K562 (cell line): ENCODE data around the gene OPA3. TPM values are rescaled to one million over a fixed set of nuclear protein-coding genes. Genes with fewer than 3 reads are reported as not detected.

Experiments
- ATAC-seq: fragments of 200-7000 bp; cut with Tn5 transposase; 3 replicates; pipeline ENCODE4 v1.9.1; 2020; ENCODE audit warnings: moderate library complexity
- BruUV-seq: library from RNA; stranded (reverse); fragments of 400-500 nt; replicated peaks from 2 replicates; lab custom pipeline; 2021; lab: Mats Ljungman, UMichigan
- CTCF ChIA-PET: fragments of 300-600 bp; formaldehyde crosslinking; extraction: SDS; loops from one replicate; lab custom pipeline; 2021; ENCODE audit warnings: low intra/inter-chr PET ratio; lab: Yijun Ruan, JAX
- POLR2A ChIA-PET: fragments of 300-600, 350-650 bp; sonication (Branson Sonifier 250); formaldehyde crosslinking; extraction: SDS; loops from one replicate; lab custom pipeline; 2021; ENCODE audit warnings: antibody characterized with exemption, inconsistent platforms; lab: Yijun Ruan, JAX
- DNase-seq, 4 experiments: peaks; one replicate each; pipeline versions ENCODE4 v3.0.0 to v3.0.0-alpha.2; 2011 to 2018; ENCODE audit warnings: low spot score in 3 of 4, mixed read lengths in 3 of 4; ENCODE audit errors: extremely low read depth in 1 of 4
- FAIRE-seq: peaks from 2 replicates; lab custom pipeline; 2011; peaks lifted over from hg19 to GRCh38; lab: Jason Lieb, UNC
- H2AFZ ChIP-seq: 2 replicates; pipeline ENCODE4 v1.6.0; 2011; ENCODE audit warnings: low read depth, low read length, control low read depth, inconsistent platforms
- H3K27ac ChIP-seq: fragments of 200-600 bp; 3 replicates; pipeline ENCODE4 v1.8.0; 2011; ENCODE audit warnings: low read depth, mild to moderate bottlenecking, control low read depth, inconsistent platforms, low read length, moderate library complexity, mixed read lengths; ENCODE audit errors: extremely low read depth
- H3K27me3 ChIP-seq, 2 experiments: fragments of 300-600 bp in 1 of 2; 2 replicates in 1 of 2; 3 replicates in 1 of 2; pipeline versions ENCODE4 v1.6.0 to v1.8.0; 2011; ENCODE audit warnings: inconsistent platforms in 2 of 2, low read length in 2 of 2, mild to moderate bottlenecking in 1 of 2, mixed read lengths in 1 of 2, moderate library complexity in 1 of 2; ENCODE audit not compliant: control insufficient read depth in 2 of 2, insufficient read depth in 2 of 2
- H3K36me3 ChIP-seq: fragments of 300-600 bp; 3 replicates; pipeline ENCODE4 v1.8.0; 2011; ENCODE audit warnings: mild to moderate bottlenecking, low read length, inconsistent platforms; ENCODE audit not compliant: control insufficient read depth, insufficient read depth
- H3K4me1 ChIP-seq, 2 experiments: fragments of 200-600 bp in 1 of 2; replicated peaks in 1 of 2; 2 replicates in 1 of 2; 3 replicates in 1 of 2; pipeline versions ENCODE4 v1.5.1 to v1.8.0; 2011; ENCODE audit warnings: inconsistent platforms in 2 of 2, low read length in 2 of 2, mild to moderate bottlenecking in 1 of 2, mixed read lengths in 1 of 2, moderate library complexity in 1 of 2; ENCODE audit not compliant: control insufficient read depth in 2 of 2, insufficient read depth in 2 of 2
- H3K4me2 ChIP-seq: 2 replicates; pipeline ENCODE4 v1.6.1; 2011; ENCODE audit warnings: low read length, control low read depth, inconsistent platforms, mixed read lengths; ENCODE audit not compliant: insufficient read depth
- H3K4me3 ChIP-seq: fragments of 200-600 bp; sonication (generic), shearing (Covaris generic); 2 replicates; pipeline ENCODE4 v1.5.1; 2016; ENCODE audit warnings: control low read depth, inconsistent platforms
- H3K79me2 ChIP-seq: fragments of 200-600 bp; 3 replicates; pipeline ENCODE4 v1.8.0; 2011; ENCODE audit warnings: low read length, inconsistent platforms; ENCODE audit not compliant: control insufficient read depth, insufficient read depth
- H3K9ac ChIP-seq, 2 experiments: 2 replicates each; pipeline versions ENCODE4 v1.6.0 to v1.6.1; 2011; ENCODE audit warnings: low read depth in 2 of 2, low read length in 2 of 2, control low read depth in 1 of 2, inconsistent platforms in 1 of 2, mild to moderate bottlenecking in 1 of 2, mixed read lengths in 1 of 2; ENCODE audit not compliant: insufficient read depth in 1 of 2
- H3K9me1 ChIP-seq: one replicate; pipeline ENCODE4 v1.6.0; 2011; ENCODE audit warnings: inconsistent platforms, mild to moderate bottlenecking, low read length, moderate library complexity; ENCODE audit not compliant: control insufficient read depth, insufficient read depth
- H3K9me3 ChIP-seq: replicated peaks from 2 replicates; pipeline ENCODE4 v1.5.1; 2011; ENCODE audit warnings: low read depth, low read length, inconsistent platforms; ENCODE audit not compliant: control insufficient read depth, insufficient read depth
- H4K20me1 ChIP-seq: replicated peaks from 2 replicates; pipeline ENCODE4 v1.6.1; 2011; ENCODE audit warnings: low read length, inconsistent platforms, mixed read lengths; ENCODE audit not compliant: control insufficient read depth, insufficient read depth
- BHLHE40 ChIP-seq: IDR thresholded peaks from 2 replicates; pipeline ENCODE4 v1.6.1; 2011; ENCODE audit warnings: low read length, improper control_type of control experiment
- CHCHD3 ChIP-seq: fragments of 250-450 bp; sonication (Bioruptor Pico); IDR thresholded peaks from 2 replicates; pipeline ENCODE4 v2.1.2; 2022; ENCODE audit warnings: mild to moderate bottlenecking
- CHD2 ChIP-seq: IDR thresholded peaks from 2 replicates; pipeline ENCODE4 v1.6.1; 2011; ENCODE audit warnings: low read depth, low read length
- CSDE1 ChIP-seq, 2 experiments: fragments of 450-650 bp; IDR thresholded peaks; 2 replicates each; pipeline ENCODE4 v1.6.1; 2016; ENCODE audit warnings: mild to moderate bottlenecking in 1 of 2
- DACH1 ChIP-seq: fragments of 450-650 bp; IDR thresholded peaks from 2 replicates; pipeline ENCODE4 v1.6.1; 2018; ENCODE audit not compliant: partially characterized antibody
- ESRRB ChIP-seq: fragments of 250-450 bp; sonication (Bioruptor Pico); IDR thresholded peaks from 2 replicates; pipeline ENCODE4 v1.5.0; 2020; ENCODE audit warnings: mild to moderate bottlenecking, moderate library complexity, borderline replicate concordance
- FOXK1 ChIP-seq: sonication (generic); formaldehyde crosslinking; IDR thresholded peaks from 2 replicates; pipeline ENCODE4 v1.8.0; 2022; ENCODE audit warnings: missing genetic modification reagents, mild to moderate bottlenecking, borderline replicate concordance
- ILF3 ChIP-seq: fragments of 450-650 bp; IDR thresholded peaks from 2 replicates; pipeline ENCODE4 v1.6.1; 2018; ENCODE audit warnings: antibody characterized with exemption, mild to moderate bottlenecking, moderate library complexity, borderline replicate concordance
- KDM4B ChIP-seq, 2 experiments: fragments of 450-650 bp in 1 of 2; sonication (generic) in 1 of 2; IDR thresholded peaks; 2 replicates each; pipeline ENCODE4 v1.6.1; 2016 to 2017; ENCODE audit warnings: borderline replicate concordance in 2 of 2, antibody characterized with exemption in 1 of 2, low read depth in 1 of 2, mild to moderate bottlenecking in 1 of 2
- KDM5B ChIP-seq: fragments of 200-600 bp; sonication (generic); IDR thresholded peaks from 2 replicates; pipeline ENCODE4 v1.6.1; 2012; ENCODE audit warnings: low read depth, mild to moderate bottlenecking, moderate library complexity, low read length, control low read depth, inconsistent platforms; ENCODE audit not compliant: insufficient replicate concordance
- MCM5 ChIP-seq: fragments of 450-650 bp; IDR thresholded peaks from 2 replicates; pipeline ENCODE4 v1.6.1; 2016; ENCODE audit warnings: low read depth
- PCBP1 ChIP-seq: fragments of 200-400 bp; formaldehyde crosslinking; IDR thresholded peaks from 2 replicates; pipeline ENCODE4 v1.6.1; 2018; ENCODE audit warnings: mild to moderate bottlenecking, low read depth, low read length; ENCODE audit not compliant: poor library complexity, severe bottlenecking
- POLR2G ChIP-seq: fragments of 200-400 bp; formaldehyde crosslinking; IDR thresholded peaks from 2 replicates; pipeline ENCODE4 v1.6.1; 2017; ENCODE audit warnings: low read depth, mild to moderate bottlenecking, antibody characterized with exemption, low read length, moderate library complexity
- RBFOX2 ChIP-seq: fragments of 200-400 bp; formaldehyde crosslinking; IDR thresholded peaks from 2 replicates; pipeline ENCODE4 v1.6.1; 2017; ENCODE audit warnings: low read depth, mild to moderate bottlenecking, low read length, moderate library complexity
- SMARCA5 ChIP-seq: fragments of 450-650 bp; IDR thresholded peaks from 2 replicates; pipeline ENCODE4 v1.6.1; 2016
- TCF3 ChIP-seq: sonication (generic); formaldehyde crosslinking; IDR thresholded peaks from 2 replicates; pipeline ENCODE4 v1.4.0; 2020; ENCODE audit warnings: mild to moderate bottlenecking, missing genetic modification reagents
- TCF7 ChIP-seq: sonication (generic); IDR thresholded peaks from 2 replicates; pipeline ENCODE4 v1.6.1; 2016; ENCODE audit warnings: antibody characterized with exemption, borderline replicate concordance
- ZBTB12 ChIP-seq: fragments of 250-450 bp; sonication (Bioruptor Pico); IDR thresholded peaks from 2 replicates; pipeline ENCODE4 v1.4.0; 2020
- ZC3H11A ChIP-seq: IDR thresholded peaks from 2 replicates; pipeline ENCODE4 v1.6.1; 2012; ENCODE audit warnings: low read depth, low read length, improper control_type of control experiment
- ZNF444 ChIP-seq: fragments of 250-450 bp; sonication (Bioruptor Pico); IDR thresholded peaks from 2 replicates; pipeline ENCODE4 v1.4.0; 2020; ENCODE audit warnings: mild to moderate bottlenecking, moderate library complexity
- ZNF57 ChIP-seq: fragments of 450-650 bp; formaldehyde crosslinking; IDR thresholded peaks from 2 replicates; pipeline ENCODE4 v1.4.0; 2020; ENCODE audit warnings: mild to moderate bottlenecking, moderate library complexity
- WGBS: fragments of 100-300 bp; shearing (Covaris generic); methylation state at CpG from one replicate; pipeline ENCODE4 v1.1.6; 2016; ENCODE audit warnings: low coverage, mixed read lengths; ENCODE audit not compliant: insufficient coverage; ENCODE audit errors: missing lambda C conversion rate; 5-methylcytosine and 5-hydroxymethylcytosine counted together
- in situ Hi-C: fragments of 300-500 bp; cut with MboI; formaldehyde crosslinking; loops from 4 replicates; pipeline ENCODE4 v1.15.0; 2018; ENCODE audit warnings: inconsistent platforms, mixed read lengths
- intact Hi-C: fragments of 100-400 bp; cut with micrococcal nuclease; formaldehyde crosslinking; loops from 2 replicates; pipeline ENCODE4 v1.14.2; 2022
- polyA plus RNA-seq, 8 experiments: library from polyadenylated mRNA; depleted of rRNA in 4 of 8; stranded (reverse) in 5 of 8; unstranded in 3 of 8; fragments of >200 nt; fragmentation: Nextera tagmentation in 2 of 8; fragmentation: Illumina TruSeq in 1 of 8; extraction: Ambion mirVana in 2 of 8; extraction: Trizol in 1 of 8; gene quantifications; 2 replicates each; pipeline versions ENCODE4 v1.2.1 to v1.2.3, GENCODE V29; 2011 to 2014; ENCODE audit warnings: inconsistent platforms in 1 of 8, missing spikeins in 1 of 8
- total RNA-seq, 7 experiments: library from RNA; depleted of rRNA in 6 of 7; stranded (reverse); fragments of >200 nt in 6 of 7; fragmentation: Illumina TruSeq in 2 of 7; extraction: Trizol in 2 of 7; gene quantifications; 2 replicates each; pipeline versions ENCODE4 v1.2.1 to v1.2.3, GENCODE V29; 2011 to 2021; ENCODE audit warnings: low replicate concordance in 1 of 7

Gene OPA3
- total and polyA plus RNA-seq, 9 of the 15 experiments (the other 6 are each of a cell fraction or from before 2014, with no cell fraction given) = 1.4 to 18.8 (median 9.0) TPM

- peak; percentile 45; the same call in 1 of the 2 replicates for TF ChIP-seq RBFOX2
- TF ChIP-seq POLR2G = peak; percentile 88
- no peak for TF ChIP-seq PCBP1
- no peak for TF ChIP-seq CSDE1 (IDR thresholded peaks at IDR 0.05)
- TF ChIP-seq FOXK1 (CRISPR knock-in tag) = no peak
- no peak for TF ChIP-seq TCF3 (CRISPR knock-in tag)
- no peak for TF ChIP-seq ZNF444 (CRISPR knock-in tag)
- TF ChIP-seq CHCHD3 (CRISPR knock-in tag) = no peak
- 0 out of 2 replicates have a peak, but pooled peaks have one; percentile 35 for TF ChIP-seq ILF3
Measured at GRCh38 chr19:45528744-45529419, 55.7 kb downstream of the OPA3 start (continued).

GRCh38 chr19:45528149-45528743, 56.4 kb downstream of the OPA3 start:
- H3K4me3 ChIP-seq = no peak overlapping the region
- H3K4me2 ChIP-seq = peak overlapping the region; percentile 7; the same call in 1 of the 2 replicates
- H3K9ac ChIP-seq = peak overlapping the region in 1 of 2 experiments; percentile 37; a peak in 2 of 4 replicates
- no peak overlapping the region for H2AFZ ChIP-seq
- peaks cover 52% of the 10 kb centered on the region for H3K36me3 ChIP-seq
- peaks cover 5% of the 10 kb centered on the region for H3K9me1 ChIP-seq
- ChIA-PET POLR2A (interaction anchor here (0.6 to 1.4 kb wide), 4 partner anchors 11 to 143 kb away, joined by 3 read pairs; no protein-coding TSS in a partner anchor), CTCF (no interaction called here)
- H3K4me1 ChIP-seq = peaks cover 3 to 21% of the 10 kb centered on the region in 2 experiments; a peak in 3 of 5 replicates
- peaks cover 10% of the 10 kb centered on the region for H4K20me1 ChIP-seq
- DNase-seq = peak; percentile 44 to 74 (median 58)
- BruUV-seq = no TSS peak
- H3K9me3 ChIP-seq = peaks cover 1% of the 10 kb centered on the region; the same call in 1 of the 2 replicates
- intact Hi-C loops (no loop called here), in situ Hi-C loops (no loop called here)
- H3K27ac ChIP-seq = peak overlapping the region; percentile 42; the same call in 2 of the 3 replicates
- H3K79me2 ChIP-seq = no peaks in the 10 kb centered on the region
- FAIRE-seq = peak; percentile 51
- peak; percentile 52 for ATAC-seq
- no peaks in the 10 kb centered on the region for H3K27me3 ChIP-seq
- 58% methylated on average over 13 of the region's 17 CpGs for WGBS
- TF ChIP-seq ZBTB12 (CRISPR knock-in tag) (no peak), SMARCA5 (no peak), CHD2 (no peak), DACH1 (no peak), ZC3H11A (no peak), ESRRB (no peak), ZNF57 (no peak), MCM5 (no peak), KDM5B (no peak), BHLHE40 (peak; percentile 46; the same call in 1 of the 2 replicates), KDM4B (IDR thresholded peaks at IDR 0.05; ENCODE audit: borderline replicate concordance in 2 of 2, low read depth in 1 of 2) (peak in 1 of 2 experiments; percentile 28; a peak in 1 of 4 replicates), TCF7 (peak; percentile 48; the same call in 1 of the 2 replicates)
